AG09319 (cell line): ENCODE results near the gene CEMIP2.

Source experiments
- DNase-seq: peaks from one replicate; pipeline ENCODE4 v3.0.0-alpha.2; 2010; ENCODE audit warnings: low read depth; ENCODE audit errors: extremely low read depth
- CTCF ChIP-seq: IDR thresholded peaks from 2 replicates; pipeline ENCODE4 v1.5.1; 2011; ENCODE audit warnings: low read depth, mild to moderate bottlenecking, inconsistent platforms, low read length, moderate library complexity

CEMIP2 gene

GRCh38 chr9:71671289-71671688 is 97.0 kb downstream of the CEMIP2 start:
- no peak for TF ChIP-seq CTCF
- no peak for DNase-seq

GRCh38 chr9:71670121-71670520 is 98.2 kb downstream of the CEMIP2 start:
- TF ChIP-seq CTCF: no peak
- no peak for DNase-seq

GRCh38 chr9:71669284-71669995 is 98.9 kb downstream of the CEMIP2 start:
- no peak for TF ChIP-seq CTCF
- DNase-seq: no peak

GRCh38 chr9:71668717-71669116 is 99.6 kb downstream of the CEMIP2 start:
- no peak for TF ChIP-seq CTCF
- no peak for DNase-seq

- no peak for DNase-seq
These were observed 103.1 kb downstream of the CEMIP2 start for GRCh38 chr9:71665247-71665646.

GRCh38 chr9:71664566-71664965 is 103.7 kb downstream of the CEMIP2 start:
- TF ChIP-seq CTCF: no peak
- DNase-seq: no peak

More at GRCh38 chr9:71665247-71665646, 103.1 kb downstream of the CEMIP2 start:
- no peak for TF ChIP-seq CTCF

- no peak for TF ChIP-seq CTCF
- no peak for DNase-seq
These were observed 104.3 kb downstream of the CEMIP2 start for GRCh38 chr9:71663931-71664459.
